H9 (cell line): ENCODE data around the gene ABHD11. TPM values are rescaled to one million over a fixed set of nuclear protein-coding genes. Genes with fewer than 3 reads are reported as not detected.

Experiments used
- DNase-seq: peaks from one replicate; pipeline ENCODE4 v3.0.0-alpha.2; 2017
- H2AFZ ChIP-seq: one replicate; pipeline ENCODE4 v1.6.1; 2013; ENCODE audit warnings: mild to moderate bottlenecking, low read length, control low read depth, moderate library complexity
- H2AK5ac ChIP-seq: 2 replicates; pipeline ENCODE4 v1.6.1; 2013; ENCODE audit warnings: low read length, control low read depth, mixed read lengths; ENCODE audit not compliant: insufficient read length
- H2BK120ac ChIP-seq: one replicate; pipeline ENCODE4 v1.6.1; 2013; ENCODE audit warnings: low read depth, mild to moderate bottlenecking, low read length, control low read depth, inconsistent platforms; ENCODE audit not compliant: poor library complexity, severe bottlenecking
- H2BK12ac ChIP-seq: 2 replicates; pipeline ENCODE4 v1.6.1; 2013; ENCODE audit warnings: low read length, control low read depth, mixed read lengths, low read depth; ENCODE audit not compliant: insufficient read length
- H2BK15ac ChIP-seq: 2 replicates; pipeline ENCODE4 v1.6.1; 2013; ENCODE audit warnings: low read depth, low read length, control low read depth
- H2BK20ac ChIP-seq: one replicate; pipeline ENCODE4 v1.6.1; 2013; ENCODE audit warnings: low read depth, mild to moderate bottlenecking, low read length, control low read depth, inconsistent platforms; ENCODE audit not compliant: poor library complexity, severe bottlenecking
- H2BK5ac ChIP-seq: 2 replicates; pipeline ENCODE4 v1.6.1; 2013; ENCODE audit warnings: low read length, control low read depth, mixed read lengths; ENCODE audit not compliant: insufficient read length
- H3K14ac ChIP-seq: 2 replicates; pipeline ENCODE4 v1.6.1; 2013; ENCODE audit warnings: low read length, control low read depth; ENCODE audit not compliant: insufficient read depth
- H3K18ac ChIP-seq: 2 replicates; pipeline ENCODE4 v1.6.1; 2013; ENCODE audit warnings: low read depth, mild to moderate bottlenecking, mixed read lengths, low read length, control low read depth; ENCODE audit not compliant: insufficient read length
- H3K23ac ChIP-seq: 2 replicates; pipeline ENCODE4 v1.6.1; 2013; ENCODE audit warnings: low read length, control low read depth, mixed read lengths, low read depth; ENCODE audit not compliant: insufficient read length
- H3K23me2 ChIP-seq: 2 replicates; pipeline ENCODE4 v1.6.1; 2013; ENCODE audit warnings: low read depth, mild to moderate bottlenecking, mixed read lengths, low read length, control low read depth; ENCODE audit not compliant: insufficient read length, poor library complexity, severe bottlenecking
- H3K27ac ChIP-seq: 2 replicates; pipeline ENCODE4 v1.5.1; 2013; ENCODE audit warnings: low read length, control low read depth, mixed read lengths, low read depth; ENCODE audit not compliant: insufficient read length
- H3K27me3 ChIP-seq: 2 replicates; pipeline ENCODE4 v1.6.1; 2013; ENCODE audit warnings: low read length, control low read depth, inconsistent platforms; ENCODE audit not compliant: insufficient read depth
- H3K4ac ChIP-seq: 2 replicates; pipeline ENCODE4 v1.6.1; 2013; ENCODE audit warnings: low read depth, mild to moderate bottlenecking, control low read depth, inconsistent platforms, low read length, moderate library complexity
- H3K4me1 ChIP-seq: 2 replicates; pipeline ENCODE4 v1.6.1; 2013; ENCODE audit warnings: low read length, control low read depth, inconsistent platforms; ENCODE audit not compliant: insufficient read depth
- H3K4me2 ChIP-seq: 2 replicates; pipeline ENCODE4 v1.6.1; 2013; ENCODE audit warnings: low read length, control low read depth, mixed read lengths; ENCODE audit not compliant: insufficient read length, insufficient read depth
- H3K56ac ChIP-seq: 2 replicates; pipeline ENCODE4 v1.6.1; 2013; ENCODE audit warnings: low read depth, mild to moderate bottlenecking, mixed read lengths, low read length, control low read depth; ENCODE audit not compliant: insufficient read length
- H3K79me1 ChIP-seq: 2 replicates; pipeline ENCODE4 v1.6.1; 2013; ENCODE audit warnings: low read depth, mild to moderate bottlenecking, moderate library complexity, low read length, control low read depth, inconsistent platforms; ENCODE audit not compliant: insufficient read depth, poor library complexity, severe bottlenecking
- H3K79me2 ChIP-seq: 2 replicates; pipeline ENCODE4 v1.6.1; 2013; ENCODE audit warnings: low read length, control low read depth, inconsistent platforms; ENCODE audit not compliant: insufficient read depth
- H3K9ac ChIP-seq: 2 replicates; pipeline ENCODE4 v1.6.1; 2013; ENCODE audit warnings: low read length, control low read depth, mixed read lengths; ENCODE audit not compliant: insufficient read length; ENCODE audit errors: extremely low read depth
- H3K9me3 ChIP-seq: one replicate; pipeline ENCODE4 v1.6.1; 2013; ENCODE audit warnings: low read depth, low read length, inconsistent platforms; ENCODE audit not compliant: control insufficient read depth
- H3T11ph ChIP-seq: one replicate; pipeline ENCODE4 v1.6.1; 2013; ENCODE audit warnings: mild to moderate bottlenecking, low read length, control low read depth, inconsistent platforms
- H4K20me1 ChIP-seq: one replicate; pipeline ENCODE4 v1.6.1; 2013; ENCODE audit not compliant: control insufficient read depth, insufficient read length, insufficient read depth
- H4K5ac ChIP-seq: 2 replicates; pipeline ENCODE4 v1.6.1; 2013; ENCODE audit warnings: low read depth, mild to moderate bottlenecking, mixed read lengths, low read length, control low read depth; ENCODE audit not compliant: insufficient read length
- H4K8ac ChIP-seq: replicated peaks from 2 replicates; pipeline ENCODE4 v1.6.1; 2013; ENCODE audit warnings: low read length, control low read depth, mixed read lengths, low read depth; ENCODE audit not compliant: insufficient read length
- H4K91ac ChIP-seq: 2 replicates; pipeline ENCODE4 v1.6.1; 2013; ENCODE audit warnings: low read depth, mild to moderate bottlenecking, moderate library complexity, mixed read lengths, low read length, control low read depth; ENCODE audit not compliant: insufficient read length
- H3K27ac Mint-ChIP-seq, 3 experiments: 2 replicates in 2 of 3; 3 replicates in 1 of 3; pipeline ENCODE4 v1.8.0; 2020 to 2021; ENCODE audit warnings: mixed read lengths in 3 of 3, mild to moderate bottlenecking in 1 of 3, moderate library complexity in 1 of 3
- H3K27me3 Mint-ChIP-seq: 2 replicates; pipeline ENCODE4 v1.8.0; 2021; ENCODE audit warnings: low read depth, mild to moderate bottlenecking, moderate library complexity, mixed read lengths
- H3K36me3 Mint-ChIP-seq, 3 experiments: 2 replicates in 2 of 3; 3 replicates in 1 of 3; pipeline ENCODE4 v1.8.0; 2020 to 2021; ENCODE audit warnings: low read depth in 3 of 3, mixed read lengths in 3 of 3; ENCODE audit not compliant: insufficient read depth in 1 of 3
- H3K4me1 Mint-ChIP-seq, 2 experiments: 2 replicates each; pipeline ENCODE4 v1.8.0; 2020; ENCODE audit warnings: mixed read lengths in 2 of 2
- H3K4me3 Mint-ChIP-seq, 2 experiments: 2 replicates in 1 of 2; 3 replicates in 1 of 2; pipeline ENCODE4 v1.8.0; 2020 to 2021; ENCODE audit warnings: mild to moderate bottlenecking in 2 of 2, mixed read lengths in 2 of 2, moderate library complexity in 1 of 2
- H3K9me3 Mint-ChIP-seq, 2 experiments: 2 replicates in 1 of 2; 3 replicates in 1 of 2; pipeline ENCODE4 v1.8.0; 2020; ENCODE audit warnings: mild to moderate bottlenecking in 2 of 2, mixed read lengths in 2 of 2, moderate library complexity in 1 of 2
- CTCF ChIP-seq: fragments of 200-600 bp; sonication (generic); conservative IDR thresholded peaks from 3 replicates; pipeline ENCODE4 v1.8.0; 2021; ENCODE audit warnings: antibody characterized with exemption, mild to moderate bottlenecking
- WGBS: extraction: QIAGEN DNeasy Blood & Tissue Kit; methylation state at CpG from one replicate; pipeline ENCODE4 v1.1.7; 2013; ENCODE audit warnings: missing lambda C conversion rate, low lambda C conversion rate, mixed read lengths; ENCODE audit not compliant: insufficient read length; ENCODE audit errors: extremely low coverage; 5-methylcytosine and 5-hydroxymethylcytosine counted together
- total RNA-seq: library from RNA; stranded (reverse); gene quantifications from 2 replicates; pipeline ENCODE4 v1.2.1, GENCODE V29; 2021

The ABHD11 gene
- total RNA-seq, 1 experiment from 2014 or later, result 34.4 TPM

GRCh38 chr7:73707045-73707631 lies 31.5 kb downstream of the ABHD11 start:
- no peaks in the 10 kb centered on the region for H3K9me3 ChIP-seq
- Mint-ChIP-seq H3K27ac (no peak overlapping the region), H3K27me3 (peaks cover 2% of the 10 kb centered on the region), H3K4me1 (peaks cover 9 to 38% of the 10 kb centered on the region in 2 experiments), H3K4me3 (no peak overlapping the region), H3K9me3 (no peaks in the 10 kb centered on the region), H3K36me3 (peaks cover 2 to 10% (median 9%) of the 10 kb centered on the region in 3 experiments; a peak in 5 of 7 replicates)
- no CpG with 5 or more reads among the region's 15 CpGs for WGBS
- no peak overlapping the region for H2BK15ac ChIP-seq
- no peak overlapping the region for H4K8ac ChIP-seq
- no peak overlapping the region for H3K23ac ChIP-seq
- H2BK12ac ChIP-seq, result no peak overlapping the region
- no peak overlapping the region for H3K27ac ChIP-seq
- no peak overlapping the region for H3K4ac ChIP-seq
- no peak overlapping the region for H3T11ph ChIP-seq
- H4K91ac ChIP-seq, result no peak overlapping the region
- H2BK20ac ChIP-seq, result no peak overlapping the region
- H3K14ac ChIP-seq, result no peak overlapping the region
- no peak overlapping the region for H2AK5ac ChIP-seq
- no peak for DNase-seq
- H3K79me2 ChIP-seq, result no peaks in the 10 kb centered on the region
- H3K9ac ChIP-seq, result no peak overlapping the region
- H3K18ac ChIP-seq, result no peak overlapping the region
- H3K4me2 ChIP-seq, result no peak overlapping the region
- H4K5ac ChIP-seq, result no peak overlapping the region
- no peaks in the 10 kb centered on the region for H3K79me1 ChIP-seq
- H2BK120ac ChIP-seq, result no peak overlapping the region
- no peak overlapping the region for H2AFZ ChIP-seq
- H3K23me2 ChIP-seq, result peaks cover 2% of the 10 kb centered on the region
- H2BK5ac ChIP-seq, result no peak overlapping the region
- no peak overlapping the region for H3K56ac ChIP-seq
- H4K20me1 ChIP-seq, result no peaks in the 10 kb centered on the region
- TF ChIP-seq CTCF, result no peak
- no peaks in the 10 kb centered on the region; the same call in 1 of the 2 replicates for H3K4me1 ChIP-seq
- H3K27me3 ChIP-seq, result no peaks in the 10 kb centered on the region
